ENCODE results near the gene PMIS2.

Gene PMIS2

GRCh38 chr19:35585848-35586247 is at the start of gene PMIS2:
Gene PMIS2 (plus strand): TSS chr19:35586173. CDS start chr19:35586260, 87 bp downstream.
- DNase-seq = peak; percentile 8

- DNase-seq = no peak
Measured at GRCh38 chr19:35539314-35539713, 46.7 kb upstream of the PMIS2 start.

DNA sequence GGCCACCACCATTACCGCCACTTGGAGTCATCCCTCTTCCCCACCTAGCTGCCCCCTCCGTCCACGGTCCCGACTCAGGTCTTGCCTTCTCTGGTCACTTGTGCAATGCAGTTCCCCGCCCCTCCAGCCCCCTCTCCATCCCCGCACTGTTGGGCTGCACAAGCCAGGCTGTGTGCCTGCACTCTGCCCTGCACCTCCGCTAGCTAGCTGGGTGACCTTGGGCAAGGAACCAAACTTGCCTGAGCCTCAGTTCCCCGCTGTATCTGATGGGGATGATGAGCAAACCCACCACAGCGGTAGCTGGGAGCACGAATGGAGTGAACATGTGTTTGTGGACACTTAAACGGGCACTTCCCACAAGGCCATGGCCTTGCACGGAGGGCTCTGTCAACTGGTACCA is 46.1 kb upstream of the PMIS2 start:
- DNase-seq = no peak

GRCh38 chr19:35540356-35540927 is 45.5 kb upstream of the PMIS2 start:
- DNase-seq = peak; percentile 54

DNA sequence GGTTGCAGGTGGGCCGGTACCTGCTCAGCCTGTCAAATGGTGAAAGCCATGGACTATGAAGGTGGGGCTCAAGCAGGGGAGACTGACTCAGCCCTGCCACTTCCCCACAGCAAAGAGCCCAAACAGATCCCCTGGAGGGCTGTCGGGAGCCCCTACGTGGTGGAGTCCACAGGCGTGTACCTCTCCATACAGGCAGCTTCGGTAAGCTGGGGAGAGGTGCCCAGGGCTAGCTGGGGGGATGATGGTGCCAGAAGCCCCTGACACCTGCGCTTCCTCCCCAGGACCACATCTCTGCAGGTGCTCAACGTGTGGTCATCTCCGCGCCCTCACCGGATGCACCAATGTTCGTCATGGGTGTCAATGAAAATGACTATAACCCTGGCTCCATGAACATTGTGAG is 43.8 kb upstream of the PMIS2 start:
- no peak for DNase-seq

DNA sequence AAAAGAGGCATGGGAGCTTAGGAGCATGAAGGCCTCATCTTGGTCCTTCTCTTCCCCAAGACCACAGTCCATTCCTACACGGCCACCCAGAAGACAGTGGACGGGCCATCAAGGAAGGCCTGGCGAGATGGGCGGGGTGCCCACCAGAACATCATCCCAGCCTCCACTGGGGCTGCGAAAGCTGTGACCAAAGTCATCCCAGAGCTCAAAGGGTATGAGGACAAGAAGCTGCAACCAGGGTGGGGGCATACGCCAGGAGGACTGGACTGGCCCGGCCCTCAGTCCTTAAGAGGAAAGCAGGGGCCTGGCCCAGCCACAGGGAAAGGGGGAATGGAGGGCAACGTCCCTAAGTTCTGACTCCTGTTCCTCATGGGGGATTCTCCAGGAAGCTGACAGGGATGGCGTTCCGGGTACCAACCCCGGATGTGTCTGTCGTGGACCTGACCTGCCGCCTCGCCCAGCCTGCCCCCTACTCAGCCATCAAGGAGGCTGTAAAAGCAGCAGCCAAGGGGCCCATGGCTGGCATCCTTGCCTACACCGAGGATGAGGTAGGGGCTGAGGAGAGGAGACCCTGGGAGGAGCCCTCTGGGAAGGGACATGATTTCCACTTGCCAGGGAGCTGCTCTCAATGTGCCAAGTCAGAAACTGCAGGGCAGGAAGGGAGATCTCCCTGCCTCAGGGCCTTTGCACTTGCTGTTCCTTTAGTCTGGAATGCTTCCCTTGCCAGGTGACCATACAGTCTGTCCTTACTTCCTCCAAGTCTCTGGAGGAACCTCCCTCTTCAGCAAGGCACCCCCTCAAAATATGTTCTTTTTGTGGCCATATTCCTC is 42.5 kb upstream of the PMIS2 start:
- DNase-seq = no peak

- DNase-seq = no peak
Measured at GRCh38 chr19:35544110-35544802, 41.7 kb upstream of the PMIS2 start.

- peak; percentile 90 for DNase-seq
Measured at GRCh38 chr19:35545001-35545854, 40.7 kb upstream of the PMIS2 start, which contains the start of gene TMEM147. Gene TMEM147 (plus strand): TSS chr19:35545626. CDS start chr19:35545740, 114 bp downstream.

DNA sequence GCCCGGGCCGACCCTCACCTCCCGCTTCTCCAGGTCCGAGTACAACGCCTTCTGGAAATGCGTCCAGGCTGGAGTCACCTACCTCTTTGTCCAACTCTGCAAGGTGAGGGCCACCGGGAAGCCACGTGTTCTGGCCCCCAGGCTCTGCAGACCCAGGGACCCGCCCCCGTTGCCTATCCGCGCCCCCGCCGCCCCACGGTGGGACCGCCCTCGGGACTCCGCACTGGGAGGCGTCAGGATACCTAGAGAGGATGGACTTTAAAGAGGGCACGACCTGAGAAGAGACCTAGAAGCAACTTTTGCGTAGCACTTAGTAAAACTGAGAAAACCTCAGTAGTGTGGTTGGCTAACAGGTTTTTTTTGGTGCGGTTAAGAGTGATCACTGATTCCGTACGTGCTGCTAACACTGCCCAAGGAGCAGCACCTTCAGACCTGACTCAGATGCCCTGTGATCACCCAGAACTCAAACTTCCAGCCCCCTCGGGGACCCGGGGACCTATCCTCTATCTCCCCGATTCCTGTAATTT is 40.1 kb upstream of the PMIS2 start:
- DNase-seq = peak; percentile 52

- no peak for DNase-seq
Measured at GRCh38 chr19:35546532-35546931, 39.4 kb upstream of the PMIS2 start.

DNA sequence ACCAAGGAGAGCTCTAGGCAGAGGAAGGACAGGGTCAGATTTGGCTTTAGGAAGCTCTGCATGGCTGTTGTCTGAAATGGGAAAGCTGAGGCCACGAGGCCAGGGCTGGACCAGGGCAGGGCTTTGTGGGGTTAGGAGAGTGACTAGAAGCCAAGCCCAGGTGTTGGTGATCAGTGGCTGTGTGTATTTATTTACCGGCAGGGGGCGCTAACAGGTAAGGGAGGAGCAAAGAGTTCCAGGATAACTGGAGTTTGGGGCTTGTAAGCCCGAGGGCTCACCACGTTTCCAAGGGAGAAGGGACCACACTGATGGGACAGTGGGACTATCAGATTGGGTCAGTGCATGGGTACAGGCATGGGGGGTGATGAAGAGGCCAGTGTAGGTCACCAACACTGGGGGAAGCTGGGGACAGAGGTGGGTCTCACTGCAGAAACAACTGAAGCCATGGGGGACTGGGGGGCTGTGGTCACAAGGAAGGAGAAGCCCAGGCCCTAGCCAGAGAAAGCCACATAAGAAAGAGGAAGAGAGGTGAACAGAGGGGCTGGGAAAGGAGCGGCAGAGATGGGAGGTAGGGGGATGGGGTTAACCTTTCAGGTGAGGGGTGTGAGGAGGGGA is 36.7 kb upstream of the PMIS2 start:
- peak; percentile 79 for DNase-seq

DNA sequence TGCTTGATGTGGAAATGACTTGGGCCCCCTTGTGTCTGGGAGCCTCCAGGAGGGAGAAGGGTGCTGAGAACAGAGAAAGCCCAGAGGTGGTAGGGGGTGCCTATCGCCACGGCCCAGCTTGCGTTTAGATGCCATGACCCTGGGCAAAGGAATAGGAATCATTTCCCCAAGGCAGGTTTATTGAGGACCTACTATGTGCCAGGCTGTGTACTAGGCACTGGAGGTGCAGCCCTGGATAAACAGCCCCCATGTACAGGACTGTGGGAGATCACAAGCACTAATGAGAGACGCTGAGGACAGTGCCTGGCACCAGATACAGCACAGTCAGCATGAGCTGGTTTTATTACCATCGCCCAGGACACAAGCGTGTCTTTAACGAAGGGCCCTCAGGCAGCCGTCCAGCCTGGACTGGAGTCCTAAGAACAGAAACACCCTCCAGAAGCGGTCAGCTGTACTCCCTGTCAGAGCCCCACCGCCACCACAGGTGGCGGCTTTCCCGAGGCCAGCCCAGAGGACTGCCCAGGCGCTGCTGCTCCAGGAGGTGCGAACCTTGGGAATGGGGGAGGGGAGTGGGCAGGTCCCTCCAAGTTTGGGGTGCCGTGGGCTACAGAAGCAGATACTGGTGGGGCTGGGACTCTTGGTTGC is 36.0 kb upstream of the PMIS2 start:
- no peak for DNase-seq

DNA sequence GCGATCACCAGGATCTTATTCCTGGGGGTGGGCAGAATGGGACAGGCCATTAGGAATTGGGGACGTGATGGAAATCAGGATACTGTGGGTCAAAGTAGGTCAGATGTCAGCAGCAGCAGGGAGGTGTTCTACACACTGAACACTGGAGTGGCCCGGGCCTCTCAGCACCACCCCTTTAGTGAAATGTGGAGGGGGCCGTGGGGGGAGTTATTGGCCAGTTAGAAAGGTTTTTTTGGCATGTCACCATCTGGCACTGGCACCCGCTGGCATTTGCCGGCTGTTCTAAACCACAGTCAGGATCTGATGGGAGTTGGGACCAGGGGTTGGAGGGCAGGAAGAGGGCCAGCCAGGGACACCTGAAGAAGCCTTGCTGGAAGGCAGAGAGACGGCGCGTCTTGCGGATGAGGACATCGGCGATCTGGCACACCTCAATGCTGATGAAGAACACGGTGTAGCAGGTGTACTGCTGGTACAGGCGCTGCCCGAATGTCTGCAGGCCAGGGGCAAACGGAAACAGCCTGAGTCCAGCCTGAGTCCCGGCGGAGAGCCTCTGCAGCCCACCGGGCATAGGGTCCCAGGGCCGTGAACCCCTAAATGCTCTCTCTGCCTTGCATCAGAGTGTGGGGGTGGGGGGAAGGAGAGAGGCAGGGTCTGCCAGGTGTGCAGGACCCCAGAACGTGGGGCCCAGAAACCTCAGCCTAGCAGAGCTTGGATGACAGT is 34.7 kb upstream of the PMIS2 start:
- no peak for DNase-seq

DNA sequence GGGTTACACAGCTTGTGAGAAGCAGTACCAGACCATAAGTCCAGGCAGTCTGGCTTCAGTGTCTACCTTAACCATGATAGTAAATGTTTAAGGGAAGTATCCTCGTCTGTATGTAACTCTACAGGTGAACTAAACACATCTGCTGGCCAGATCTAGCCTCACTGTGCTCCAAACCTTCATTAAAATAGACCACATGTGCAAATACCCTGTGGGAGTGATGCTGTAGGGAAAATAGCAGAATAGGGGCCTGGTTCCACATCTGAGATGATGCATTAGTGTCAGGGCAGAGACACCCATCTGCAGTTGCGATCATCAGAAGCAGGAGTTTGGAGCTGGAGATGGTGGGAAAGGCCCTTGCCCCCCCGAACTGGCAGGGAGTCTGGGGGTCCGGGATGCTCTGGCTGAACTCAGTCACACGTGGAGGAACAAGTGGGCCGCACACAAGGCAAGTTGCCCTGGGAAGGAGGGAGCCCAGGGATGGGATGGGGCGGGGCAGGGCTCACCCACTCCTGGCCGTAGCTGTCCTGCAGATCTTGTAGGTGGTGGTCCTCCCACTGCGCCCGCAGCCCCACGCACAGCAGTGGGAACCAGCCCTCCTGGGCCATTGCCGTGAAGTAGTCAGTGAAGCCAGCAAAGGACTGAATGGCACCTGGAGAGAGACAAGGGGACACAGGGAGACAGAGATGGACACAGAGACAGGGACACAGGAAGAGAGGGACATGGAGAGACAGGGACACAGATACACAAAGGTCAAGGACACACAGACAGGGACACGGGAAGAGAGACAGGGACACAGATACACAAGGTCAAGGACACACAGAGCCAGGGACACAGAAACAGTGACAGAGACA is 33.2 kb upstream of the PMIS2 start:
- DNase-seq = no peak

GRCh38 chr19:35553385-35554000 is 32.5 kb upstream of the PMIS2 start:
- no peak for DNase-seq

DNA sequence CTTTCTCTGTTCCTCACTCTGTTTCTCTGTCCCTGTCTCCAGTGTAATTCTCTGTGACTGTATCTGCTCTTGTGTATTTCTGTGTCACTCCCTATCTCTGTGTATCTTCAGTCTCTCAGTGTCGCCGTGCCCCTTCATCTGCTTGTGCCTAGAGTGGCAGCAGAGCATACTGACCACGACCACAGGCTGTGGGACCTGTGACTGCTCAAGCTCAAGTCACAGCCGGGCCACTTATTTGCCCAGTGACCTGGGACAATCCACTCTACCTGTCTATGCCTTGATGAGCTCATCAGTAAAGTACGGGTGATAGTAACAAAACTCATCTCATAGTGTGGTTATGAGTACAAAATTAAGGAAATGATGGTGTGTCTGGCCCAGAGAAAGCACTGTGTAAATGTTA is 31.9 kb upstream of the PMIS2 start:
- no peak for DNase-seq

- DNase-seq = no peak
Measured at GRCh38 chr19:35555301-35556005, 30.5 kb upstream of the PMIS2 start.

DNA sequence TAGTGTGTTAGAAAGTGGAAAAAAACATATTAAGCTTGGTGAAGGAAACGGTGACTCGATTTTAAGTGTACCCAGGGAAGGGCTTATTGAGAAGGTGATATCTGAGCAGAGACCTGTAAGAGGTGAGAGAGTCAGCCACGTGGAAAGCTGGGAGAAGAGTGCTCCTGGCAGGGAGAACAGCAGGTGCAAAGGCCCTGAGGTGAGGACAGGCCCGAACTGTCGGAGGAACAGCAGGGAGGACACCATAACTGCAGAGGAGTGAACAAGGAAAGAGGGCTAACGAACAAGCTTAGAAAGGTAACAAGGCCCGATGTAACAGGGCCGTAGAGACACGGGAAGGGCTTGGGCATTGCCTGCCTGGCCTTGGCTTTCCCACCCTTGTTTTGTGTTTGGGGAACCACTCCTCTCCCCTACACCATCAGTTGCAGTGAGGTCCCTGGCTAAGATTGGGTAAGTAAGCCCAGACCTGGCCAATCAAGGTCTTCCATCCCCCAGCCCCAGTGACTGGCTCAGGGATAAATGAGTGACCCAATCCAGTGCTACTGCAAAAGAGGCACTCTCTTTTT is 29.9 kb upstream of the PMIS2 start:
- DNase-seq = no peak
